ENCODE results near the gene ACOX1. TPM values are rescaled to one million over a fixed set of nuclear protein-coding genes. Genes with fewer than 3 reads are reported as not detected.

Gene ACOX1
- total RNA-seq, 3 donors from 2014 or later: 55.1 to 147 (median 55.3) TPM

DNA sequence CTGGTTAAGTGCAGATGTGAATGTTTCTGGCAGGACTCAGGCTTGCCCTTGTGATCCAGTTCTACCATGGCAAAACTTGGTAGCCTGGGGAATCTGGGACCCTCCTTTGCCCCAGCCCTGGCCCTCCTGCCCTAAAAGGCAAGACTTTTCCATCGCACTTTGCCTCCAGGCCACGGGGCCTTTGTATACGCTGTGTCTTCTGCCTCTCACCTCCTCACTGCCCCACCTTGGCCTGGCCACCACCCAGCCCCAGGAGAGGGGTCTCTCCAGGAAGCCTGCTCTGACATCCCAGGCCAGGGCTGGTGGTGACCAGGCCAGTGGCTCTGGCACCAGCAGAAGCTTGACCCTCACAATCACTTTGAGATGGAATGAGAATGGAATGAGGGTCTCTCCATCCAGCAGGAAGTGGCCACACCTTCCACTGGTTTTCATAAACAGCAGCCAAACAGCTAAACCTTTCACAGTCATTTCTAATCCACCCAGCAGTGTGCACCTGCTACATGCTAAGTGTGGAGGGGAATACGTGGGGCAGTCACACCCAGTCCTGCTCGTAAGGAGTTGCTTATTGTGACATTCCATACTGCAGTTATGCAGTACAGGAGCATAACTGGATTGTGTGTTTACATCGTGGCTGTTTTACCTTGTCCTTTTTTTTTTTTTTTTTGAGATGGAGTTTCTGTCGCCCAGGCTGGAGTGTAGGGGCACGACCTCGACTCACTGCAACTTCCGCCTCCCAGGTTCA is 72.7 kb downstream of the ACOX1 start:
- Histone ChIP-seq H3K36me3 (no peaks in the 10 kb centered on the region), H3K9me3 (no peaks in the 10 kb centered on the region), H3K27ac (peak overlapping the region in 1 of 2 donors; percentile 91), H3K4me3 (no peak overlapping the region), H3K4me1 (peaks cover 0 to 13% of the 10 kb centered on the region in 2 donors), H3K27me3 (no peaks in the 10 kb centered on the region)
- no peak for DNase-seq (ENCODE audit: low spot score in 2 of 2)
- TF ChIP-seq CTCF (IDR thresholded peaks at IDR 0.05) (no peak), POLR2A (IDR thresholded peaks at IDR 0.05) (no peak), POLR2AphosphoS5 (IDR thresholded peaks at IDR 0.05) (no peak)
- intact Hi-C loops (cut with DNase I; ENCODE audit: low total_unique reads): no loop called here

DNA sequence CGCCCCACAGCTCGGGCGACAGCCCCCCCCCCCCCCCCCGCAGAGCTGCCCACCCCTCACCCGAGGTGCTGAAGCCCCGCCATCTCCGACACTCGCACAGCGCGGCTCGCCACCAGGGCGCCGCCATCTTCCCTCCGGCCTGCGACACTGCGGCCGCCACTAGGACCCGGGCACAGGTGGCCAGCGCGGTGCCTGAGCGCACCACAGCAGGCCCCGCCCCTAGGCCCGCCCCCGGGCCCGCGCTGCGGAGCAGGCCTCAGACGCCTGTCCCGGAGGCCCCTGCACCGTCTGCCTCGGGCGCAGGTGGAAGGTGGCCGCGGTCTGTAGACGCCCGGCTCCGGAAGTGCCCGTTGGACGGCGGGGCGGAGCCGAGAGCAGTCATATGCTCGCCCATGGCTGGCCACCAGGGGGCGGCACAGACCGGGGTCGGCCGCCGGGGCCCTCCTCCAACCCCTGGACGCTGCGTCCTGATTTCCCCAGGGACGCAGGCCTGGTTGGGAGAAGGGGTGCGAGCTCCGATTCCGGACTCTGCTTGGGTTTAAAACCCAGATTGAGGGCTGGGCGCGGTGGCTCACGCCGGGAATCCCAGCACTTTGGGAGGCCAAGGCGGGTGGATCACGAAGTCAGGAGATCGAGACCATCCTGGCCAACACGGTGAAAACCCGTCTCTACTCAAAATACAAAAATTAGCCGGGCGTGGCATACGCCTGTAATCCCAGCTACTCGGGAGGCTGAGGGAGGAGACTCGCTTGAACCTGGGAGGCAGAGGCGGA is 74.0 kb downstream of the ACOX1 start, which contains the start of gene MRPL38:
Gene MRPL38, minus strand, starts transcription at position 136 of the 773 bp plus-strand sequence. Its CDS starts 9 bp downstream, at position 127.
- no peaks in the 10 kb centered on the region for H3K9me3 ChIP-seq

GRCh38 chr17:75902406-75902805 is 76.6 kb downstream of the ACOX1 start:
- H3K36me3 ChIP-seq: no peaks in the 10 kb centered on the region
- DNase-seq (ENCODE audit: low spot score in 2 of 2): no peak
- no peaks in the 10 kb centered on the region for H3K27me3 ChIP-seq
- no peak overlapping the region for H3K27ac ChIP-seq
- H3K4me3 ChIP-seq: no peak overlapping the region
- intact Hi-C loops (cut with DNase I; ENCODE audit: low total_unique reads): no loop called here
- H3K9me3 ChIP-seq: no peaks in the 10 kb centered on the region
- no peak for TF ChIP-seq POLR2AphosphoS5 (IDR thresholded peaks at IDR 0.05)
- TF ChIP-seq POLR2A (IDR thresholded peaks at IDR 0.05): no peak
- TF ChIP-seq CTCF (IDR thresholded peaks at IDR 0.05): no peak
- peaks cover 0 to 6% of the 10 kb centered on the region in 2 donors for H3K4me1 ChIP-seq

More for the DNA sequence above, 74.0 kb downstream of the ACOX1 start, which contains the start of gene MRPL38:
- H3K27ac ChIP-seq: peak within 1 kb of the TSS; percentile 88 to 91
- DNase-seq (ENCODE audit: low spot score in 2 of 2): peak; percentile 94
- peak within 1 kb of the TSS; percentile 78 to 88 (median 83) for H3K4me3 ChIP-seq
- peaks cover 0 to 6% of the 10 kb centered on the region in 2 donors for H3K4me1 ChIP-seq
- TF ChIP-seq CTCF (IDR thresholded peaks at IDR 0.05) (peak; percentile 100), POLR2A (IDR thresholded peaks at IDR 0.05) (no peak), POLR2AphosphoS5 (IDR thresholded peaks at IDR 0.05) (peak; percentile 74 to 91 (median 90))
- H3K36me3 ChIP-seq: no peaks in the 10 kb centered on the region
- H3K27me3 ChIP-seq: no peaks in the 10 kb centered on the region
- intact Hi-C loops (cut with DNase I; ENCODE audit: low total_unique reads): no loop called here

DNA sequence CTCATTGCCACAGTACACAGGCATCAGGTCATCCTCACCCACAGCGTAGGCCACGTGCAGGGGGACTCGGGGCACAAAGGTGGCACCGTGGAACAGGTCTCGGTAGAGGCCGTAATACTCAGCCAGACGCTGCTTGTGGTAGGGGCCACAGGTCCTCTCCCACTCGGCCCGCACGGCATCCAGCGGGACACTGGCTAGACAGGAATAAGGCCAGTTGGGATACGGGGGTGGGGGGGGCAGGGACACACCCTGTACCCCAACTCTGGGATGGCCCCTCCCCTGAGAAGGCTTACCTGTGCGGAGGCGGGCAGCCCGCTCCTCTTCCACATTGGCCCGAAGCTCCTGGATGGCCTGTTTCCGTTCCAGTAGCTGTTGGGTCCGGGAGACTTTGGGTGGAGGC is 77.2 kb downstream of the ACOX1 start:
- Histone ChIP-seq H3K4me3 (no peak overlapping the region), H3K36me3 (no peaks in the 10 kb centered on the region), H3K9me3 (no peaks in the 10 kb centered on the region), H3K27me3 (no peaks in the 10 kb centered on the region), H3K4me1 (peaks cover 0 to 6% of the 10 kb centered on the region in 2 donors), H3K27ac (no peak overlapping the region)
- no peak for TF ChIP-seq POLR2AphosphoS5 (IDR thresholded peaks at IDR 0.05)
- no peak for TF ChIP-seq POLR2A (IDR thresholded peaks at IDR 0.05)
- no peak for TF ChIP-seq CTCF (IDR thresholded peaks at IDR 0.05)
- no peak for DNase-seq (ENCODE audit: low spot score in 2 of 2)
- intact Hi-C loops (cut with DNase I; ENCODE audit: low total_unique reads): no loop called here
